LNCAP (cell line): Measurements from ENCODE around the gene SGCE.

Source experiments
- CTCF ChIP-seq: fragments of 450-650 bp; IDR thresholded peaks from 2 replicates; pipeline ENCODE4 v1.5.1; 2017; ENCODE audit warnings: mild to moderate bottlenecking

Gene SGCE

DNA sequence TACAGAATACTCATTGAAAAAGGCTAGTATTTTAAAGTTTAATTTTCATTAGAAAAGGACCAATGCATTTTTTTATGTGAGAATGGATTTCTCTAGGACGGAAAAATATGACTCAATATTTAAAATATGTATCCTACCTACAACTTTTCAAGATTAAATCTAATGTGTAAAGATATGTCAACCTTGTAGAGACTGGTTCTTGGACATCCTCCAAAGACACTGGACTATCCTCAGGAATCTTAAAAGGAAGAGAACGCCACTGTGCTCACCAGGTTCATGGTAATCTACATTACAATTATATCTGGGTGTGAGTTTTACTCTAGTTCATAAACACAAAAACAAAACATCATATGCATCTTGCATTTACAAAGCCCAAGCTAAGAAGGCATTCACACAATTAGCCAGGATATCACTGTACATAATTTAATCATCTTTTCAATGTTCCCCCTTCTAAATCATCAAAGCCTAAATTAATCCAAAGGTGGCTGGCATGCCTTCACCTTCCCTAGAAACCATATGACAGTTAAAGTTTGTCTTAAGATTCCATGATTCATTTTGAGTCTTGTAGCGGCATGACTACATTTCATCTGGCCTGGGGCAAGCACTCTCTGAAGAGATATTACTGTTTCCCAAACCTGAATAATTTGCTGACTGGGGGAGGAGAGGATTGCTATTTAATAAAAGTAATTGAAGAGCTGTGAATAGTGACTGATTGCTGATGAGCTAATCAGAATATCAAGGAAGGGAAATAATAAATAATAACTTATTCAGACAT, 12.0 kb downstream of the SGCE start:
- TF ChIP-seq CTCF = no peak

DNA sequence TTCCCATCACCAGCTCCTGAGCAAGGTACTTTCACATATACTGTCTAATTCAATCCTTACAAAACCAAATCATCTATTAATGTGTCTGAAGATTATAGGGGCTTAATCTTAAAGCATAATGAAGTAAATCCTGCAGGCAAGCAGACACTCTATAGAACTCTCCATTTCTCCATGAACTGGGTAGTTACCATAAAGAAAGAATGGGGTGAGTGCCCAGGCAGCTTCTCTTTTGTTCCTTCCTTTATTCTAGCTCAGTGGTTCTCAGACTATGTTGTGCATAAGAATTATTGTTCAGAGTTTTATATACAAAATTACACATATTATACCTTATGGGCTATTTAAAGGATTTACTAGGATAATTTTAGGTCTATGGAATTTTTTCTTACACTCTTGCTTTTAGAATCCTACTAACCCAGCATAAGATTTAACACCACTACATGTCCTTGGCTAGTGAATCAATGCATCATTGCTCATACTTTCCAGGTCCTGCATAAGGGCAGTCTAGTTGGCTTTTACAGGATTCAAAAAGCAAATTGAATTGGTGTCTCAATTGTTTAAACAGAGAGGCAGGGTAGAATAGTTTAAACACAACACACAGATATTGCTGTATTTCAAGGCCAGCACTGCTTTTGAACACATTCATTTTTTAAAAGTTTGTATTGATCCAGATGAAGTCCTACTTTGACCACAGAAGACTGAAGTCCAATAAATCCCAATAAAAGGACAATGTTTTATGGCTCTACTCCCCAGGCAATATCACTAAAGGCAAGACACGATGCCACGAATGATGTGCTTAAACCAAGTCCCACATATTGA, 12.9 kb downstream of the SGCE start:
- no peak for TF ChIP-seq CTCF

GRCh38 chr7:94639384-94639783, 16.5 kb downstream of the SGCE start:
- no peak for TF ChIP-seq CTCF

- no peak for TF ChIP-seq CTCF
Measured at GRCh38 chr7:94635687-94636086, 20.2 kb downstream of the SGCE start.

- TF ChIP-seq CTCF = no peak
Measured at GRCh38 chr7:94634502-94634901, 21.4 kb downstream of the SGCE start.

DNA sequence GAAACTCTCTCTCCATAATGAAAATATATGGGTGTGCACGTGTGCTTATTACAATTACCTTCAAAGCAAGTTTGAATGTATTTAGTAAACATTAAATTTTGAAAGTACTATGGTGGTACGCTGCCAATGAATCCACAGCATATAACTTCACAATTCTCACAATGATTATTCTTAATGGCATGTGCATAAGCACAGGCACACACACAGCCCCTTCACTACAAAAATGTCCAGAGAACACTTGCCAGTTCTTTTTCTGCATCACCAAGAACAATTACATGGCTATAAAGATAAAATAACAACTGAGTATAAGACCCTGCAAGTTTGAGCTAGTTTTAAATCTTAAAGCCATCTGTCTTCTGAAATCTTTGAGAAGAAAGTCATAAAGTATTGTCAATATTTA, 22.2 kb downstream of the SGCE start:
- no peak for TF ChIP-seq CTCF

DNA sequence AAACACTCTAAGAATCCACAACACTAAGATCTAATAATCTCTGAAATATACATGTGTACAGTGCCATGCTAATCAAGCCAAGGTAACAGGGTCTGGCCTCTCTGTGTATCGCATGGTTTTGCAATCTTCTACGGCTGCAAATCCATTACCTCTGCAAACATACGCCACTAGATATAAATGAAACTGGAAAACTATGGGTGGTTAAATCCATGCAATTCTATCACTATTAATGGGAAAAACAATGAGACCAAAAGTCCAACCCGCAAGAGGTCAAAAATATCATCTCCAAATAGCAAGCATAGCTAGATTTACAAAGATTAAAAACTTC, 23.0 kb downstream of the SGCE start:
- TF ChIP-seq CTCF = no peak
